Measurements from ENCODE around the gene TBX4.

Gene TBX4

DNA sequence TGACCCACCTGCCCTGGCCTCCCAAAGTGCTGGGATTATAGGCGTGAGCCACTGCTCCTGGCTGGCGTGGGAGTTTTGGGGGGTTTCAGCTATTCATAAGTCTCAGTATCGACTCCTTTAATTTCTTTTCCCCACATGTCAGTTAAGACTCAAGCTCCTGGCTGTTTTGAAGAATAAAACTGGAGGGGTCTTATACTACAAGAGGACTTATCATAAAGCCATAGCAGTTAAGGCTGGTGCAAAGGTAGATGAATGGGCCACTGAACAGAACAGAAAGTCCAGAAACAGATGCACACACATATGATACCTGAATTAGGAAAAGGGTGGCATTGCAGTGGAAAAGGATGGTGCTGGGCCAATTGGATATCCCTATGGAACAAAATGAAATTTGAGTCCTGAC, 47.4 kb downstream of the TBX4 start:
- TF ChIP-seq, protein P1, sequence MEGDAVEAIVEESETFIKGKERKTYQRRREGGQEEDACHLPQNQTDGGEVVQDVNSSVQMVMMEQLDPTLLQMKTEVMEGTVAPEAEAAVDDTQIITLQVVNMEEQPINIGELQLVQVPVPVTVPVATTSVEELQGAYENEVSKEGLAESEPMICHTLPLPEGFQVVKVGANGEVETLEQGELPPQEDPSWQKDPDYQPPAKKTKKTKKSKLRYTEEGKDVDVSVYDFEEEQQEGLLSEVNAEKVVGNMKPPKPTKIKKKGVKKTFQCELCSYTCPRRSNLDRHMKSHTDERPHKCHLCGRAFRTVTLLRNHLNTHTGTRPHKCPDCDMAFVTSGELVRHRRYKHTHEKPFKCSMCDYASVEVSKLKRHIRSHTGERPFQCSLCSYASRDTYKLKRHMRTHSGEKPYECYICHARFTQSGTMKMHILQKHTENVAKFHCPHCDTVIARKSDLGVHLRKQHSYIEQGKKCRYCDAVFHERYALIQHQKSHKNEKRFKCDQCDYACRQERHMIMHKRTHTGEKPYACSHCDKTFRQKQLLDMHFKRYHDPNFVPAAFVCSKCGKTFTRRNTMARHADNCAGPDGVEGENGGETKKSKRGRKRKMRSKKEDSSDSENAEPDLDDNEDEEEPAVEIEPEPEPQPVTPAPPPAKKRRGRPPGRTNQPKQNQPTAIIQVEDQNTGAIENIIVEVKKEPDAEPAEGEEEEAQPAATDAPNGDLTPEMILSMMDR (IDR thresholded peaks at IDR 0.05; ENCODE audit: control extremely low read depth, extremely low read depth, low read depth, missing control alignments), result no peak
- CTCF ChIA-PET, result interaction anchor here (1.2 to 1.5 kb wide), 2 partner anchors 16 to 88 kb away, joined by 3 to 4 read pairs; no protein-coding TSS in a partner anchor
- DNase-seq (ENCODE audit: extremely low spot score), result no peak
- POLR2A ChIA-PET, result no interaction called here

DNA sequence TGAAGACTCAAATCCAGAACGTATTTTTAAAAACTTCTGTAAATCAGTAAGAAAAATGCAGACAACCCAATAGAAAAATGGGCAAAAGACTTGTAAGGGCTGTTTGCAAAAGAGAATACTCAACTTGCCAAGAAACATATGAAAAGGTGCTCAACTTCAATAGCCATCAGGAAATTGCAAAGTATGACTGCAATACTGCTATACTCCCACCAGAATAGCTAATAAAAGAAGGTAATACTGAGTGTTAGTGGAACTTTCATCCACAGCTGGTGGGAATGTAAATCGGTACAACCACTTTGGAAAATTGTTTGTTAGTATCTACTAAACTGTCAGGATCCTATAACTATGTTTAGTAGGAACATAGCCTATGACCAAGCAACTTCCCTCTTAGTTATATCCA, 48.1 kb downstream of the TBX4 start:
- DNase-seq (ENCODE audit: extremely low spot score), result no peak
- TF ChIP-seq, protein P1 (IDR thresholded peaks at IDR 0.05; ENCODE audit: control extremely low read depth, extremely low read depth, low read depth, missing control alignments), result no peak
- POLR2A ChIA-PET, result no interaction called here
- CTCF ChIA-PET, result no interaction called here

DNA sequence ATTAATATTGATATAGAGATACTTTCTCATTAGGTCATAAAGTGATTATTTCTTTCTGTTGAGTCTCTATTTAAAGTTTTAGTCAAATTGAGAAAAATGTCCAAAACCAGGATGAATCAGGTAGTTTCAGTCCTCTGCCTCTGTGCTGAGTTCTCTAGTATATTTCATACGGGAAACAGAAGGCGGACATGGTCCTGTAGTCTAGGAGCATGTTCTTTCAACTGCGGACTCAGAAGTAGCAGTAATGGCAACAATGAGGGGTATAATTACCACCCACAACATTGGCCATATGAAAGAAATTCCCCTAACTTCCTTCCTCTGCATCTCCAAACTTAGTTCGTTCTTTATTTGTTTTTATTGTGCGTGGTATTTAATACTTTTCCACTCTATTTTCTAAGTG, 50.1 kb downstream of the TBX4 start:
- ChIA-PET POLR2A (no interaction called here), CTCF (no interaction called here)
- no peak for DNase-seq (ENCODE audit: extremely low spot score)
- TF ChIP-seq, protein P1 (IDR thresholded peaks at IDR 0.05; ENCODE audit: control extremely low read depth, extremely low read depth, low read depth, missing control alignments), result no peak

DNA sequence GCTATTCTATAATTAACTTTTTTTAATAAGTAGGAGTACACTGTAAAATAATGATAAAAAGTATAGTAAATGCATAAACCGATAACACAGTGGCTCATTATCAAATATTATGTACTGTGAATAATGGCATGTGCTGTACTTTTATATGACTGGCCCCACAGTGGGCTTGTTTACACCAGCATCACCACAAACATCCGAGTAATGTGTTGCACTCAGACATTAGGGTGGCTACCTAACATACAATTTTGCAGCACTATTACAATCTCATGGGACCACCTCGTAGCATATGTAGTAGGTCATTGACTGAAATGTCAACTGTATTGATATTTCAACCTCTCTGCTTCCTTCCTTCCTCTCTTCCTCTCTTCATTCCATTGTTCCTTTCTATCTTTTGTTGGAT, 51.7 kb downstream of the TBX4 start:
- ChIA-PET POLR2A (no interaction called here), CTCF (no interaction called here)
- TF ChIP-seq, protein P1 (IDR thresholded peaks at IDR 0.05; ENCODE audit: control extremely low read depth, extremely low read depth, low read depth, missing control alignments), result no peak
- no peak for DNase-seq (ENCODE audit: extremely low spot score)

DNA sequence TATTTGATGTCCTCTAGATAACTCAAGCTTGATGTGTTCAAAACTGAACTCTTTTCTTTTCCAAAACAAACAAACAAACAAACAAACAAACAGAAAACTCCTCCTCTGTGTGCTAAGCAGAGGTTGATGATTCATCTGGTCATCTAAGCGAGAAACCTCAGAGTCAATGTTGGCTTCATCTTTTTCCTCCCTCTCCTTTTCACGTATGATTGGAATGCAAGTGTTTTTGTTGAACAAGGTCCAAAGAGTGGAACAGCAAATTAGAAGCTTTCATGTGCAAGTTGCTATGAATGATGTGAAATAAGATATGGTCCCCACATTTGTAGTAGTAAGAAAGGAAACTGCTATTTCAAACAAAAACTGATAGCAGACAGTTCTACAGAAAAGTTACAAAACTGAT, 52.5 kb downstream of the TBX4 start:
- DNase-seq (ENCODE audit: extremely low spot score), result no peak

DNA sequence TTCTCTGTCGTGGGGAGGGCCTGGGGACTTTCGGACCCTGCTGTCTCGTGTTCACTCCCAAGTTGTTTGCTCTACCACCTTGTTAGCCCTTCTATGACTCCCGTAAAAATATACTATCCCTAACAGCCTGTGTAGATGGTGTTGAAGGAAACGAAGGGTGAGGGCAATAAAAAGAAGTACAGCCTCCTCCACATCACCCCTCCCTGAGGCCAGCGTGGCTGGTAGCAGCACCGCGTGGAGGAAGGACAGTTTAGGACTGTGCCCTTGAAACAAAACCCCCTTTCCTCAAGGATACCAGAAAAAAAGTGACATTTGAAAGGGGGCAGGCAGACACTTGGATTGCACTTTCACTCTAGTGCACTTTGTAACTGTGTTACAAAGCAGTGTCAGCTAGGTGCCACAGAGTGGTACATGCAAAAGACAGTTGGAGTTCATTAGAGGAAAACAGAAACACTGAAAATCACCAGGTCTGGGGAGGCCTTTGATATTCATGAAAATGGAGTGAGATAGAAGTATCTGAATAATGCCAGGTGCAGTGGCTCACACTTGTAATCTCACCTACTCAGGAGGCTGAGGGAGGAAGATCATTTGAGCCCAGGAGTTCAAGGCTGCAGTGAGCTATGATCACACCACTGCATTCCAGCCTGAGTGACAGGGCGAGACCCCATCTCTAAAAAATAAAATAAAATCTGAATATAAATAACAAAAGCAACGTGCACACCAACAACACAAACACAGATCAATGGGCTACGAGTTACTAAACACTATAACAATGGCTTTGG, 53.8 kb downstream of the TBX4 start:
- ChIA-PET CTCF (no interaction called here), POLR2A (no interaction called here)
- TF ChIP-seq, protein P1 (IDR thresholded peaks at IDR 0.05; ENCODE audit: control extremely low read depth, extremely low read depth, low read depth, missing control alignments), result no peak
- DNase-seq (ENCODE audit: extremely low spot score), result no peak

More for the DNA sequence above, 52.5 kb downstream of the TBX4 start:
- TF ChIP-seq, protein P1 (IDR thresholded peaks at IDR 0.05; ENCODE audit: control extremely low read depth, extremely low read depth, low read depth, missing control alignments), result no peak
- ChIA-PET POLR2A (no interaction called here), CTCF (no interaction called here)
